ENCODE results near the gene GUCY1A1.

- TF ChIP-seq ZFP3 (CRISPR knock-in tag; IDR thresholded peaks at IDR 0.05) (no peak), ZNF8 (CRISPR knock-in tag; IDR thresholded peaks at IDR 0.05) (no peak), POU6F1 (CRISPR knock-in tag; IDR thresholded peaks at IDR 0.05; ENCODE audit: borderline replicate concordance, low read depth) (no peak), OSR1 (CRISPR knock-in tag; IDR thresholded peaks at IDR 0.05) (no peak), GLIS3 (CRISPR knock-in tag; IDR thresholded peaks at IDR 0.05) (no peak), SNAI2 (CRISPR knock-in tag; IDR thresholded peaks at IDR 0.05) (no peak), RARB (CRISPR knock-in tag; IDR thresholded peaks at IDR 0.05) (no peak), PPARA (CRISPR knock-in tag; IDR thresholded peaks at IDR 0.05; ENCODE audit: borderline replicate concordance) (no peak)
- TF ChIP-seq, protein P1, sequence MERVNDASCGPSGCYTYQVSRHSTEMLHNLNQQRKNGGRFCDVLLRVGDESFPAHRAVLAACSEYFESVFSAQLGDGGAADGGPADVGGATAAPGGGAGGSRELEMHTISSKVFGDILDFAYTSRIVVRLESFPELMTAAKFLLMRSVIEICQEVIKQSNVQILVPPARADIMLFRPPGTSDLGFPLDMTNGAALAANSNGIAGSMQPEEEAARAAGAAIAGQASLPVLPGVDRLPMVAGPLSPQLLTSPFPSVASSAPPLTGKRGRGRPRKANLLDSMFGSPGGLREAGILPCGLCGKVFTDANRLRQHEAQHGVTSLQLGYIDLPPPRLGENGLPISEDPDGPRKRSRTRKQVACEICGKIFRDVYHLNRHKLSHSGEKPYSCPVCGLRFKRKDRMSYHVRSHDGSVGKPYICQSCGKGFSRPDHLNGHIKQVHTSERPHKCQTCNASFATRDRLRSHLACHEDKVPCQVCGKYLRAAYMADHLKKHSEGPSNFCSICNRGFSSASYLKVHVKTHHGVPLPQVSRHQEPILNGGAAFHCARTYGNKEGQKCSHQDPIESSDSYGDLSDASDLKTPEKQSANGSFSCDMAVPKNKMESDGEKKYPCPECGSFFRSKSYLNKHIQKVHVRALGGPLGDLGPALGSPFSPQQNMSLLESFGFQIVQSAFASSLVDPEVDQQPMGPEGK (CRISPR knock-in tag; IDR thresholded peaks at IDR 0.05; ENCODE audit: borderline replicate concordance): no peak
- TF ChIP-seq, protein P2, sequence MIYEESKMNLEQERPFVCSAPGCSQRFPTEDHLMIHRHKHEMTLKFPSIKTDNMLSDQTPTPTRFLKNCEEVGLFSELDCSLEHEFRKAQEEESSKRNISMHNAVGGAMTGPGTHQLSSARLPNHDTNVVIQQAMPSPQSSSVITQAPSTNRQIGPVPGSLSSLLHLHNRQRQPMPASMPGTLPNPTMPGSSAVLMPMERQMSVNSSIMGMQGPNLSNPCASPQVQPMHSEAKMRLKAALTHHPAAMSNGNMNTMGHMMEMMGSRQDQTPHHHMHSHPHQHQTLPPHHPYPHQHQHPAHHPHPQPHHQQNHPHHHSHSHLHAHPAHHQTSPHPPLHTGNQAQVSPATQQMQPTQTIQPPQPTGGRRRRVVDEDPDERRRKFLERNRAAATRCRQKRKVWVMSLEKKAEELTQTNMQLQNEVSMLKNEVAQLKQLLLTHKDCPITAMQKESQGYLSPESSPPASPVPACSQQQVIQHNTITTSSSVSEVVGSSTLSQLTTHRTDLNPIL (CRISPR knock-in tag; IDR thresholded peaks at IDR 0.05; ENCODE audit: low read depth): no peak
Measured at GRCh38 chr4:155639704-155640523, 26.7 kb upstream of the GUCY1A1 start.

Measured in SK-N-SH treated with all-trans-retinoic acid at 6 μM for 48 hours (cell line).